ENCODE data around the gene RWDD1. TPM values are rescaled to one million over a fixed set of nuclear protein-coding genes. Genes with fewer than 3 reads are reported as not detected.

The RWDD1 gene
- total and polyA plus RNA-seq, 2 of the 13 experiments (the other 11 are each of a cell fraction or from before 2014, with no cell fraction given) = 27.4 to 67.1 TPM

- TF ChIP-seq ZUFSP (CRISPR knock-in tag; IDR thresholded peaks at IDR 0.05; ENCODE audit: borderline replicate concordance) (no peak), ZNF850 (CRISPR knock-in tag; conservative IDR thresholded peaks at IDR 0.05) (no peak), ZNF644 (CRISPR knock-in tag; IDR thresholded peaks at IDR 0.05; ENCODE audit: low read depth) (peak; percentile 64), SIN3B (IDR thresholded peaks at IDR 0.05; ENCODE audit: low read length) (no peak), ZKSCAN8 (CRISPR knock-in tag; IDR thresholded peaks at IDR 0.05; ENCODE audit: borderline replicate concordance) (peak; percentile 28; the same call in 1 of the 2 replicates), HOMEZ (CRISPR knock-in tag; IDR thresholded peaks at IDR 0.05; ENCODE audit: low read depth) (0 out of 2 replicates have a peak, but pooled peaks have one; percentile 38), HNRNPLL (IDR thresholded peaks at IDR 0.05; ENCODE audit: low read depth, low read length, poor library complexity, severe bottlenecking) (no peak), ATAD3A (CRISPR knock-in tag; IDR thresholded peaks at IDR 0.05) (no peak), HOXA7 (CRISPR knock-in tag; IDR thresholded peaks at IDR 0.05) (no peak), XBP1 (CRISPR knock-in tag; IDR thresholded peaks at IDR 0.05) (no peak), CBFB (CRISPR knock-in tag; IDR thresholded peaks at IDR 0.05) (no peak), ZNF570 (CRISPR knock-in tag; IDR thresholded peaks at IDR 0.05; ENCODE audit: borderline replicate concordance) (no peak), SIX4 (CRISPR knock-in tag; IDR thresholded peaks at IDR 0.05) (no peak), SOX13 (IDR thresholded peaks at IDR 0.05) (no peak), SOX13 (CRISPR knock-in tag; conservative IDR thresholded peaks at IDR 0.05 in 1 of 2, IDR thresholded peaks at IDR 0.05 in 1 of 2) (peak in 1 of 2 experiments; percentile 12; a peak in 1 of 4 replicates), RBFOX2 (IDR thresholded peaks at IDR 0.05; ENCODE audit: low read depth, low read length) (no peak), CAMTA2 (CRISPR knock-in tag; IDR thresholded peaks at IDR 0.05; ENCODE audit: borderline replicate concordance) (no peak), KDM5B (CRISPR knock-in tag; IDR thresholded peaks at IDR 0.05; ENCODE audit: borderline replicate concordance) (no peak), TAF15 (IDR thresholded peaks at IDR 0.05; ENCODE audit: low read depth, low read length, poor library complexity, severe bottlenecking) (no peak), ZNF333 (CRISPR knock-in tag; IDR thresholded peaks at IDR 0.05; ENCODE audit: borderline replicate concordance) (no peak), ELF1 (CRISPR knock-in tag; IDR thresholded peaks at IDR 0.05) (peak; percentile 62)
Observed at GRCh38 chr6:116633685-116634084, 62.4 kb downstream of the RWDD1 start (continued).

Other genes with a start within 250 kb of the RWDD1 start
- gene DSE, start 200.6 kb upstream of the RWDD1 start, total RNA-seq (2016; rRNA removed; fragmentation: Illumina TruSeq; extraction: Trizol) = 3.8 and 4.6 TPM in 2 replicates
- gene DSE, start 200.6 kb upstream of the RWDD1 start, polyA plus RNA-seq (2011; rRNA removed) = 2.6 and 3.0 TPM in 2 replicates
- gene CALHM6, start 110.1 kb upstream of the RWDD1 start, total RNA-seq (2016; rRNA removed; fragmentation: Illumina TruSeq; extraction: Trizol) = not detected in 2 replicates
- gene CALHM6, start 110.1 kb upstream of the RWDD1 start, polyA plus RNA-seq (2011; rRNA removed) = not detected in 2 replicates
- gene CALHM5, start 59.9 kb upstream of the RWDD1 start, total RNA-seq (2016; rRNA removed; fragmentation: Illumina TruSeq; extraction: Trizol) = not detected in 2 replicates
- gene CALHM5, start 59.9 kb upstream of the RWDD1 start, polyA plus RNA-seq (2011; rRNA removed) = not detected in 2 replicates
- not detected in 2 replicates for gene TRAPPC3L, start 25.8 kb upstream of the RWDD1 start, total RNA-seq (2016; rRNA removed; fragmentation: Illumina TruSeq; extraction: Trizol)
- not detected in 2 replicates for gene TRAPPC3L, start 25.8 kb upstream of the RWDD1 start, polyA plus RNA-seq (2011; rRNA removed)
- not detected in 2 replicates for gene CALHM4, start 17.8 kb upstream of the RWDD1 start, total RNA-seq (2016; rRNA removed; fragmentation: Illumina TruSeq; extraction: Trizol)
- not detected in 2 replicates for gene CALHM4, start 17.8 kb upstream of the RWDD1 start, polyA plus RNA-seq (2011; rRNA removed)
- 0.14 and 0.40 TPM in 2 replicates for gene RSPH4A, start 45.0 kb downstream of the RWDD1 start, total RNA-seq (2016; rRNA removed; fragmentation: Illumina TruSeq; extraction: Trizol)
- 0.08 and 0.24 TPM in 2 replicates for gene RSPH4A, start 45.0 kb downstream of the RWDD1 start, polyA plus RNA-seq (2011; rRNA removed)
- gene ZUP1, start 97.3 kb downstream of the RWDD1 start, total RNA-seq (2016; rRNA removed; fragmentation: Illumina TruSeq; extraction: Trizol) = 29.3 and 40.3 TPM in 2 replicates
- gene ZUP1, start 97.3 kb downstream of the RWDD1 start, polyA plus RNA-seq (2011; rRNA removed) = 11.1 and 12.5 TPM in 2 replicates
- 13.0 and 13.1 TPM in 2 replicates for gene KPNA5, start 109.7 kb downstream of the RWDD1 start, total RNA-seq (2016; rRNA removed; fragmentation: Illumina TruSeq; extraction: Trizol)
- 4.8 and 5.3 TPM in 2 replicates for gene KPNA5, start 109.7 kb downstream of the RWDD1 start, polyA plus RNA-seq (2011; rRNA removed)
- gene FAM162B, start 194.2 kb downstream of the RWDD1 start, total RNA-seq (2016; rRNA removed; fragmentation: Illumina TruSeq; extraction: Trizol) = not detected in 2 replicates
- gene FAM162B, start 194.2 kb downstream of the RWDD1 start, polyA plus RNA-seq (2011; rRNA removed) = 0.17 TPM in 1 of 2 replicates, not detected in the other

Data from HepG2 (cell line).